ENCODE data around the gene BTBD2. TPM values are rescaled to one million over a fixed set of nuclear protein-coding genes. Genes with fewer than 3 reads are reported as not detected.

The BTBD2 gene
- total and polyA plus RNA-seq, 4 donors, result 7.4 to 25.1 (median 20.2) TPM

DNA sequence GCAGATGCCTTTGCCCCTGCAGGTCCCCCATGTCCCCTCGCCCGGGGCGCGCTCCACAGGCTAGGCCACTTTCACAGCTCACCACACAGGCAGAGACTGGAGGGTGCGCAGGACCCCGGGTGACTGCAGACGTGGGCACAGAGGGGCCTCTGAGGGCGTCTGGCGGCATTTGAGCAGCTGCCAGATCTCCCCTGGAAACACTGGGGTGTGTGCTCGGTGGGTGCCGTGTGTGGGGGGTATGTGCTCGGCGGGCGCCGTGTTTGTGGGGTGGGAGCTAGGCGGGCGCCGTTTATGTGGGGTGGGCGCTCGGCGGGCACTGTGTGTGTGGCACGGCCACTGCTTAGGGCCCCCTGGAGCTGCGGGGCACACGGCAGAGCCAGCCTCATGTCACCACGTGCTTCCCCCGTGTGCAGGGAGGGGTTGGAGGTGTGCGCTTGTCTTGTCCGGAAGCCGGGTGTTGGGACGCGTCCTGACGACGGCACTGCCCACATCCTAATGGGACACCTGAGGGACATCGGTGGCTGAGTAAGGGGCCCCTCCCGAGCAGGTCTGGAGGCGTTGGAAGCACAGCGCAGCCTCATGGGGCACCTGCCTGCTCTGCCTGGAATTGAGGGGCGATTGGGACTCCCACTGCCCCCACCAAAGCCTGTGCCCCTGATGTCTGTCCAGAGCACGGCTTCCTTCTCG, 57.8 kb downstream of the BTBD2 start:
- Histone ChIP-seq H3K4me3 (ENCODE audit: low read depth in 1 of 3, low read length in 3 of 3) (no peak overlapping the region), H3K27ac (ENCODE audit: low read depth in 1 of 2, low read length in 2 of 2) (no peak overlapping the region), H3K9ac (ENCODE audit: low read depth in 1 of 2, low read length in 2 of 2) (no peak overlapping the region), H3K4me1 (ENCODE audit: control insufficient read depth in 4 of 4, insufficient read depth in 4 of 4, low read length in 3 of 4) (peaks cover 0 to 10% (median 5%) of the 10 kb centered on the region in 4 donors), H3K27me3 (ENCODE audit: control insufficient read depth in 4 of 4, insufficient read depth in 4 of 4, low read length in 3 of 4) (no peaks in the 10 kb centered on the region), H3K9me3 (ENCODE audit: control insufficient read depth in 4 of 4, low read length in 3 of 4) (no peaks in the 10 kb centered on the region), H3K36me3 (ENCODE audit: control insufficient read depth in 4 of 4, insufficient read depth in 3 of 4, low read depth in 1 of 4, low read length in 3 of 4) (peaks cover 0 to 11% (median 0%) of the 10 kb centered on the region in 4 donors)
- 94% methylated on average over 40 of the region's 40 CpGs for WGBS
- DNase-seq (ENCODE audit: low spot score), result no peak
- TF ChIP-seq FOXA1 (IDR thresholded peaks at IDR 0.05) (no peak), TAF1 (conservative IDR thresholded peaks at IDR 0.05) (no peak), RXRA (IDR thresholded peaks at IDR 0.05) (no peak), HNF4A (conservative IDR thresholded peaks at IDR 0.05) (no peak), SP1 (IDR thresholded peaks at IDR 0.05) (no peak)

DNA sequence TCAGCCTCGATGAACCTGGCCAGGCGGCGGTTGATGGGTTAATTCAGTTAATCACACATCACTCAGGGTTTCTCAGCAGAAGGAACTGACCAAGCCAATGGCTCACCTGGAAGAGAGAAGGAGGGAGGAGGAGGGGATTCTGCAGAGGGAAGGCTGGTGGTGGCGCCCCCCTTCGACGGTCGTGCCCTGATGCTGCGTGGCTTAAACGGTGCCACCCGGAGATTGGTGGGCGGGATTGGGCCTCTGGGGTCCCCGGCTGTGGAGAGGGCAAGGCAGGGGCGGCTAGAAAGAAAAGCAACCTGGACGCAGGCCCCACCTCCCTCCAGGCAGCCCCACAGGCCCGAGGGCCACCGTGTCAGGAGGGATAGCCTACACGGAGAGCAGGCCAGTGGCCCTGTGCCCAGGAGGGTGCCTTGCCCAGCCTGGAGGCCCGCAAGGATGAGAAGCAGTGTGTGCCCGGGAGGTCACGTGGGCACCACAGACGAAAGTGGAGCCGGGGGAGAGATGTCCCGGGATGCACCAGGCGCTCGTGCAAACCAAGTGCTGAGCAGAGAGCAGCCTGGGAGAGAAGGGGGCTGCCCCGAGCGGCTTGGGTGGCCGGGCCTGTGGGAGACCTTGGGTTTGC, 58.5 kb downstream of the BTBD2 start:
- Histone ChIP-seq H3K36me3 (ENCODE audit: control insufficient read depth in 4 of 4, insufficient read depth in 3 of 4, low read depth in 1 of 4, low read length in 3 of 4) (peaks cover 0 to 10% (median under 1%) of the 10 kb centered on the region in 4 donors), H3K27ac (ENCODE audit: low read depth in 1 of 2, low read length in 2 of 2) (no peak overlapping the region), H3K27me3 (ENCODE audit: control insufficient read depth in 4 of 4, insufficient read depth in 4 of 4, low read length in 3 of 4) (no peaks in the 10 kb centered on the region), H3K9ac (ENCODE audit: low read depth in 1 of 2, low read length in 2 of 2) (no peak overlapping the region), H3K4me1 (ENCODE audit: control insufficient read depth in 4 of 4, insufficient read depth in 4 of 4, low read length in 3 of 4) (peaks cover 0 to 10% (median 5%) of the 10 kb centered on the region in 4 donors), H3K9me3 (ENCODE audit: control insufficient read depth in 4 of 4, low read length in 3 of 4) (no peaks in the 10 kb centered on the region), H3K4me3 (ENCODE audit: low read depth in 1 of 3, low read length in 3 of 3) (no peak overlapping the region)
- TF ChIP-seq FOXA2 (IDR thresholded peaks at IDR 0.05), result no peak
- TF ChIP-seq, protein P1, sequence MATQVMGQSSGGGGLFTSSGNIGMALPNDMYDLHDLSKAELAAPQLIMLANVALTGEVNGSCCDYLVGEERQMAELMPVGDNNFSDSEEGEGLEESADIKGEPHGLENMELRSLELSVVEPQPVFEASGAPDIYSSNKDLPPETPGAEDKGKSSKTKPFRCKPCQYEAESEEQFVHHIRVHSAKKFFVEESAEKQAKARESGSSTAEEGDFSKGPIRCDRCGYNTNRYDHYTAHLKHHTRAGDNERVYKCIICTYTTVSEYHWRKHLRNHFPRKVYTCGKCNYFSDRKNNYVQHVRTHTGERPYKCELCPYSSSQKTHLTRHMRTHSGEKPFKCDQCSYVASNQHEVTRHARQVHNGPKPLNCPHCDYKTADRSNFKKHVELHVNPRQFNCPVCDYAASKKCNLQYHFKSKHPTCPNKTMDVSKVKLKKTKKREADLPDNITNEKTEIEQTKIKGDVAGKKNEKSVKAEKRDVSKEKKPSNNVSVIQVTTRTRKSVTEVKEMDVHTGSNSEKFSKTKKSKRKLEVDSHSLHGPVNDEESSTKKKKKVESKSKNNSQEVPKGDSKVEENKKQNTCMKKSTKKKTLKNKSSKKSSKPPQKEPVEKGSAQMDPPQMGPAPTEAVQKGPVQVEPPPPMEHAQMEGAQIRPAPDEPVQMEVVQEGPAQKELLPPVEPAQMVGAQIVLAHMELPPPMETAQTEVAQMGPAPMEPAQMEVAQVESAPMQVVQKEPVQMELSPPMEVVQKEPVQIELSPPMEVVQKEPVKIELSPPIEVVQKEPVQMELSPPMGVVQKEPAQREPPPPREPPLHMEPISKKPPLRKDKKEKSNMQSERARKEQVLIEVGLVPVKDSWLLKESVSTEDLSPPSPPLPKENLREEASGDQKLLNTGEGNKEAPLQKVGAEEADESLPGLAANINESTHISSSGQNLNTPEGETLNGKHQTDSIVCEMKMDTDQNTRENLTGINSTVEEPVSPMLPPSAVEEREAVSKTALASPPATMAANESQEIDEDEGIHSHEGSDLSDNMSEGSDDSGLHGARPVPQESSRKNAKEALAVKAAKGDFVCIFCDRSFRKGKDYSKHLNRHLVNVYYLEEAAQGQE (IDR thresholded peaks at IDR 0.05), result no peak
- no peak for TF ChIP-seq HNF4A (conservative IDR thresholded peaks at IDR 0.05)
- TF ChIP-seq FOXA1 (IDR thresholded peaks at IDR 0.05), result no peak
- TF ChIP-seq, protein P2, sequence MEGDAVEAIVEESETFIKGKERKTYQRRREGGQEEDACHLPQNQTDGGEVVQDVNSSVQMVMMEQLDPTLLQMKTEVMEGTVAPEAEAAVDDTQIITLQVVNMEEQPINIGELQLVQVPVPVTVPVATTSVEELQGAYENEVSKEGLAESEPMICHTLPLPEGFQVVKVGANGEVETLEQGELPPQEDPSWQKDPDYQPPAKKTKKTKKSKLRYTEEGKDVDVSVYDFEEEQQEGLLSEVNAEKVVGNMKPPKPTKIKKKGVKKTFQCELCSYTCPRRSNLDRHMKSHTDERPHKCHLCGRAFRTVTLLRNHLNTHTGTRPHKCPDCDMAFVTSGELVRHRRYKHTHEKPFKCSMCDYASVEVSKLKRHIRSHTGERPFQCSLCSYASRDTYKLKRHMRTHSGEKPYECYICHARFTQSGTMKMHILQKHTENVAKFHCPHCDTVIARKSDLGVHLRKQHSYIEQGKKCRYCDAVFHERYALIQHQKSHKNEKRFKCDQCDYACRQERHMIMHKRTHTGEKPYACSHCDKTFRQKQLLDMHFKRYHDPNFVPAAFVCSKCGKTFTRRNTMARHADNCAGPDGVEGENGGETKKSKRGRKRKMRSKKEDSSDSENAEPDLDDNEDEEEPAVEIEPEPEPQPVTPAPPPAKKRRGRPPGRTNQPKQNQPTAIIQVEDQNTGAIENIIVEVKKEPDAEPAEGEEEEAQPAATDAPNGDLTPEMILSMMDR (IDR thresholded peaks at IDR 0.05; ENCODE audit: low read depth, low read length, missing input control), result no peak
- no peak for TF ChIP-seq JUND (IDR thresholded peaks at IDR 0.05)
- TF ChIP-seq, protein P3, sequence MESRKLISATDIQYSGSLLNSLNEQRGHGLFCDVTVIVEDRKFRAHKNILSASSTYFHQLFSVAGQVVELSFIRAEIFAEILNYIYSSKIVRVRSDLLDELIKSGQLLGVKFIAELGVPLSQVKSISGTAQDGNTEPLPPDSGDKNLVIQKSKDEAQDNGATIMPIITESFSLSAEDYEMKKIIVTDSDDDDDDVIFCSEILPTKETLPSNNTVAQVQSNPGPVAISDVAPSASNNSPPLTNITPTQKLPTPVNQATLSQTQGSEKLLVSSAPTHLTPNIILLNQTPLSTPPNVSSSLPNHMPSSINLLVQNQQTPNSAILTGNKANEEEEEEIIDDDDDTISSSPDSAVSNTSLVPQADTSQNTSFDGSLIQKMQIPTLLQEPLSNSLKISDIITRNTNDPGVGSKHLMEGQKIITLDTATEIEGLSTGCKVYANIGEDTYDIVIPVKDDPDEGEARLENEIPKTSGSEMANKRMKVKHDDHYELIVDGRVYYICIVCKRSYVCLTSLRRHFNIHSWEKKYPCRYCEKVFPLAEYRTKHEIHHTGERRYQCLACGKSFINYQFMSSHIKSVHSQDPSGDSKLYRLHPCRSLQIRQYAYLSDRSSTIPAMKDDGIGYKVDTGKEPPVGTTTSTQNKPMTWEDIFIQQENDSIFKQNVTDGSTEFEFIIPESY (IDR thresholded peaks at IDR 0.05), result no peak
- no peak for TF ChIP-seq YY1 (IDR thresholded peaks at IDR 0.05)
- TF ChIP-seq, protein P4, sequence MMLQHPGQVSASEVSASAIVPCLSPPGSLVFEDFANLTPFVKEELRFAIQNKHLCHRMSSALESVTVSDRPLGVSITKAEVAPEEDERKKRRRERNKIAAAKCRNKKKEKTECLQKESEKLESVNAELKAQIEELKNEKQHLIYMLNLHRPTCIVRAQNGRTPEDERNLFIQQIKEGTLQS (IDR thresholded peaks at IDR 0.05), result no peak
- TF ChIP-seq HNF4G (IDR thresholded peaks at IDR 0.05), result no peak
- no peak for TF ChIP-seq RAD21 (IDR thresholded peaks at IDR 0.05)
- no peak for TF ChIP-seq SP1 (IDR thresholded peaks at IDR 0.05)
- TF ChIP-seq, protein P5, sequence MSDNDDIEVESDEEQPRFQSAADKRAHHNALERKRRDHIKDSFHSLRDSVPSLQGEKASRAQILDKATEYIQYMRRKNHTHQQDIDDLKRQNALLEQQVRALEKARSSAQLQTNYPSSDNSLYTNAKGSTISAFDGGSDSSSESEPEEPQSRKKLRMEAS (IDR thresholded peaks at IDR 0.05), result no peak
- 91% methylated on average over 28 of the region's 28 CpGs for WGBS
- DNase-seq (ENCODE audit: low spot score), result no peak

Measured in liver (tissue), 9 donors.